Activated CD4-positive, alpha-beta memory T cell treated with anti-CD3 and anti-CD28 coated beads, Interleukin-2, amount 10 ng/mL, durations not matched to agents 7 days and 5 days (primary cell): ENCODE results near the gene LIN7B. TPM values are rescaled to one million over a fixed set of nuclear protein-coding genes. Genes with fewer than 3 reads are reported as not detected.
A peak's percentile ranks its signal among the peaks of the same experiment; 100 is the strongest.
"Not testable (repeated sequence)": the region's sequence is repeated elsewhere in the genome, so short reads cannot be mapped to it uniquely, and the experiment has no call there.

Source experiments
- CTCF ChIA-PET: fragments of 350-600 bp; sonication (Branson Sonifier 250); formaldehyde crosslinking; loops from one replicate; lab custom pipeline; 2021; ENCODE audit warnings: antibody characterized with exemption, inconsistent platforms; lab: Charles Lee
- POLR2A ChIA-PET: fragments of 350-600 bp; sonication (Branson Sonifier 250); formaldehyde crosslinking; loops from one replicate; lab custom pipeline; 2021; ENCODE audit warnings: antibody characterized with exemption; lab: Charles Lee
- DNase-seq: peaks from one replicate; pipeline ENCODE4 v3.0.0-alpha.2; 2020
- H3K27ac Mint-ChIP-seq: one replicate; pipeline ENCODE4 v1.8.0; 2021; ENCODE audit warnings: mild to moderate bottlenecking, mixed read lengths
- H3K27me3 Mint-ChIP-seq: one replicate; pipeline ENCODE4 v1.8.0; 2021; ENCODE audit warnings: mixed read lengths
- H3K36me3 Mint-ChIP-seq: one replicate; pipeline ENCODE4 v1.8.0; 2021; ENCODE audit warnings: low read depth, mixed read lengths
- H3K4me1 Mint-ChIP-seq: one replicate; pipeline ENCODE4 v1.8.0; 2021; ENCODE audit warnings: mixed read lengths
- H3K4me3 Mint-ChIP-seq: one replicate; pipeline ENCODE4 v1.8.0; 2021; ENCODE audit warnings: mild to moderate bottlenecking, mixed read lengths
- H3K9me3 Mint-ChIP-seq: one replicate; pipeline ENCODE4 v1.8.0; 2021; ENCODE audit warnings: mixed read lengths
- total RNA-seq, 2 experiments: library from RNA; stranded (reverse); gene quantifications; one replicate each; pipeline ENCODE4 v1.2.3, GENCODE V29; 2021

LIN7B gene, protein sequence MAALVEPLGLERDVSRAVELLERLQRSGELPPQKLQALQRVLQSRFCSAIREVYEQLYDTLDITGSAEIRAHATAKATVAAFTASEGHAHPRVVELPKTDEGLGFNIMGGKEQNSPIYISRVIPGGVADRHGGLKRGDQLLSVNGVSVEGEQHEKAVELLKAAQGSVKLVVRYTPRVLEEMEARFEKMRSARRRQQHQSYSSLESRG
- 1 to 10 TPM; 4.3 to 4.7 TPM for total RNA-seq

DNA sequence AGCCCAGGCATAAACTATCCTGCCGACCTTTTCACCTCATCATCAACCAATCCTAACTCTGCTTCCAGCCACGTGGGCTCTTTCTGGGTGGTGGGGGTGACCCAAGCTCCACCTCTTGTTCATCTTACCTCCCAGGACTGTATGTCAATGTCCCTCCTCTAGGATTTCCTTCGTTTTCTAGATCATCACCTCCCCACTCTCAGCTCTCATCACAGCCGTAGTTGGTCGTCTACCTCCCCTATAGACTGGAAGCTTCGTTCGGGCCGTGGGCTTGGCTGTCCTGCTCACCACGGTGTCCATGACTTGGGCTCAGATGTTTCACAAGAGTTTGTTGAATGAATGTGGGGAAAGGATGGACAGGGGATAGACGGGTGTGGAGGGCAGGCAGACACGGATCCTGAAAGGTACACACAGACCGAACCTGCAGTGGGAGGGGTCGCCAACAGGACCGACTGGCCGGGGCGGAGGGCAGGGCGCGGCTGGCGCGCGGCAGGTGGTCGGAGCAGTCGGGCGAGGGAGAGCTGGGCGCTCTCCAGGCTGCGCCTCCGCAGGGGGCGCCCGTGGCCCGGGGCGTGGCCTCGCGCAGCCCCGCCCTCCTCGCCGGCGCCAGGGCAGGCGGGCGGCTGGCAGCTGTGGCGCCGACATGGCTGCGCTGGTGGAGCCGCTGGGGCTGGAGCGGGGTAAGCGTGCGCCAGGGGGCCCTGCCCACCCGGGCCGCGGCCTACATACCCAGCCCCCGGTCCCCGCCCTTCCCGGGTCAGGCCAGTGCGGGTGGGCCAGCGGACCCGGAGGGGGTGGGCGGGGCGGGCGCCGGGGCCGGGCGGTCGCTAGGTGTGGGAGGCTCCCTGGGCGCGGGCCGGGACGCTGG is at the start of gene LIN7B:
Gene LIN7B, plus strand, starts transcription at position 609 of the 868 bp plus-strand sequence. Its CDS starts 35 bp downstream, at position 644.
- H3K27me3 Mint-ChIP-seq: no peaks in the 10 kb centered on the region

DNA sequence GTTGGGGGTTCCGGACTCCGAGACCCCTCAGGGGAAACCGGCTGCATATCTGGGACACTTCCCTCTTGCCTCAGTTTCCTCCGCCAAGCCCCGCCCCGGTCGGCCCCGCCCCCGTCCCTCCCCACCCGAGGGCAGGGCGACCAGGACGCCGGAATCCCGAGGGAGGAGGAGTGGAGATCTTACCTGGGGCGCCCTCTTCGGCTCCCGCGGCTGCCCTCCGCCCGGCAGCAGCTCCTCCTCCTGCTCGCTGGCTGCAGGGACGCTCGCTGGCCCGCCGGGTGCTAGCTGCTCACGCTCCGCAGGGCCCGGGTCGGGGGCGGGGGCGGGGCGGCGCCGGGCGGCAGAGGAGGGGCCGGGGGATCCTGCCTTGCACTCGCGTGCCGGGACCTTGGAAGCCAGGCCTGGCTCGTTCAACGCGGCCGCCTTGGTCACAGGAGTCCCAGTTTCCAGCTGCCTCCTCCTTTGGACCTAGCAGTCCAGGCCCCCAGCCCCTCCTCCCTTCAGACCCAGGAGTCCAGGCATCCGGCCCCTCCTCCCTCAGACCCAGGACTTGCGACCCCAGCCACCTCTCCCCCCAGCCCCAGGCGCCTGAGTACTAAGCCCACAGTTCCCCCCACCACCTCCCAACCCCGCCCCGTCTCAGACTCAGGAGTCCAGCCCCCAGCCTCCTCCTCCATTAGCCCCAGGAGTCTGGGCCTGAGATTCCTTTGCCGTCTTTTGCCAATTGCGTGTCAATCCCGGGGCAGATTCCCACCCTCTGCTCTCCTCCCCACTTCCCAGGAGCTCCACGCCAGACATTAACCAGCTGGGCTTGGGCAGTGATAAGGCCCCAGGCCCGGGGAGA is 49.2 kb upstream of the LIN7B start, which contains the start of gene NTF4:
Gene NTF4, minus strand, starts transcription at position 51 of the 844 bp plus-strand sequence. CDS start 2,821 bp downstream, outside the sequence.
- H3K27me3 Mint-ChIP-seq: peaks cover 57% of the 10 kb centered on the region
- POLR2A ChIA-PET: no interaction called here
- H3K27ac Mint-ChIP-seq: no peak within 1 kb of the TSS

More for the DNA sequence above, at the start of gene LIN7B:
- CTCF ChIA-PET: interaction anchor here (0.6 to 2.4 kb wide), 17 partner anchors 8 to 562 kb away, joined by 3 to 30 read pairs (median 5); partner anchors contain the start of genes GYS1, RRAS and RUVBL2
- H3K36me3 Mint-ChIP-seq: peaks cover 6% of the 10 kb centered on the region
- POLR2A ChIA-PET: interaction anchor here (0.9 to 1.9 kb wide), 10 partner anchors 8 to 36 kb away, joined by 3 to 8 read pairs (median 4); no protein-coding TSS in a partner anchor
- H3K27ac Mint-ChIP-seq: no peak within 1 kb of the TSS
- peaks cover 36% of the 10 kb centered on the region for H3K4me1 Mint-ChIP-seq
- no peaks in the 10 kb centered on the region for H3K9me3 Mint-ChIP-seq
- peak; percentile 79 for DNase-seq
- H3K4me3 Mint-ChIP-seq: peak within 1 kb of the TSS; percentile 85

DNA sequence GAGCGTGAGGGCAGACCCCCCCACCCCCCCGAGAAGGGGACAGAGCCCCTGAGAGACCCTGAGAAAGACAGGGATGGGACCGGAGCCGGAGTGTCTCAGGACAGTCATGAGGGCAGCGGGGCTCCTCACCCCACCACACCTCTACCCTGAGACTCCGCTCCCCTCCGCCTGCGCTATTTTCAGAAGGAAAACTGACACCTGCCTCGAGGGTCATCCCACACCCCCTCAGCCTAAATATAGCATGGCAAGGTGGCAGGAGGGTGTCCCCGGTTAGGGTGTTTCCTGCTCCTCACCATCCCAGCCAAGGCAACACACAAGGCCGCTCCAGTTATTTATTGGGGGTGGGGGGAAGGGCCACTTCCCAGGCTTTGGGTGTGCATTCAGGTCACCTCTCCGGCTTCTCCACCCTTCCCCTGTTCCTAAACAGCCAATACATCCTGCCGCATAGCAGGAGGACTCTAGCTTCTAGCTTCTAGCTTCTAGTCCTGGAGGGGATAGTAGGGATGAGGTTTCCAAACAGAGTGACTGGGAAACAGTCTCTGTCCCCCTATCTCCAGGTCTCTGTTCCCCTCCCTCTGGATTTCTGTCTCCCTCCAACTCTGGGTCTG is 48.2 kb upstream of the LIN7B start:
- DNase-seq: no peak
- ChIA-PET POLR2A (no interaction called here), CTCF (no interaction called here)
- no peaks in the 10 kb centered on the region for H3K36me3 Mint-ChIP-seq
- H3K4me1 Mint-ChIP-seq: no peaks in the 10 kb centered on the region
- no peak overlapping the region for H3K27ac Mint-ChIP-seq
- no peaks in the 10 kb centered on the region for H3K9me3 Mint-ChIP-seq
- H3K4me3 Mint-ChIP-seq: no peak overlapping the region
- peaks cover 59% of the 10 kb centered on the region for H3K27me3 Mint-ChIP-seq

More for the DNA sequence above, 49.2 kb upstream of the LIN7B start, which contains the start of gene NTF4:
- CTCF ChIA-PET: interaction anchor here (0.6 kb wide), 1 partner anchor 249 kb away, joined by 4 read pairs; no protein-coding TSS in a partner anchor
- H3K4me3 Mint-ChIP-seq: no peak within 1 kb of the TSS
- no peaks in the 10 kb centered on the region for H3K4me1 Mint-ChIP-seq
- DNase-seq: no peak
- no peaks in the 10 kb centered on the region for H3K36me3 Mint-ChIP-seq
- H3K9me3 Mint-ChIP-seq: no peaks in the 10 kb centered on the region

DNA sequence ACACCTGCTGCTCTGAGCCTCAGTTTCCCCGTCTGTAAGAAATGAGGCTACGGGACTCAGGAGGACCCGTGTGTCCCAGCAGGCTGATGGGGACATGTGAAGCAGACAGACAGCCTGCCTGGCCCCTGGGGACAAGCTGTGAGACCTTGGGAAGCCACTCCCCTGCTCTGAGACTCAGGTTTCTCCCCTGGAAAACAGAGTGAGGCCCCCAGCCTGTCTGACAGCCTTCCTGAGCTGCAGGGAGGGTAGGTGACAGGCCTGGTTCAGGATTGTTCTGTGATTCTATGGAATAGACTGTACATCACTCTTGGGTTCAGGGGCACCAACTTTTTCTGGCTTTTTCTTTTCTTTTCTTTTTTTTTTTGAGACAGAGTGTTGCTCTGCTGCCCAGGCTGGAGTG is 46.6 kb upstream of the LIN7B start:
- Mint-ChIP-seq H3K9me3 (no peaks in the 10 kb centered on the region), H3K27ac (no peak overlapping the region), H3K36me3 (no peaks in the 10 kb centered on the region), H3K4me1 (no peaks in the 10 kb centered on the region), H3K27me3 (peaks cover 62% of the 10 kb centered on the region), H3K4me3 (no peak overlapping the region)
- ChIA-PET CTCF (no interaction called here), POLR2A (no interaction called here)
- DNase-seq: no peak

DNA sequence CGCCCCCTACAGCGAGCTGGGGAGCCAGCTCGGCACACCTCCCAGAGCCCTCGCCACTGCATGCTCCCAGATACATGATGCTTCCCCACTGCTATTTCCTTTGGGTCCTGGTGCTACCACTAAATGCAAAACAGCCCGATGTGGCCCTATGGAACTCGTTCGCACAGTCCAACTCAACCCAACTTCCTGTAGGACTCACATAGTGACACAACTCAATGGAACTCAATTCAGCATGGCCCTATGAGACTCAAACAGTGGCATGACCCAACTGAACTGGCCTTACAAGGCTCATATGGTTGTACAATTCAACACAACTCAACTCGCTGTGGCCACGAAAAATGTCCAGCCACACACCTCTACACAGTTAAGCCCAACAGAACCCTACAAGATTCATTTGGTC is 45.1 kb upstream of the LIN7B start:
- Mint-ChIP-seq H3K4me1 (peaks cover 7% of the 10 kb centered on the region), H3K27ac (no peak overlapping the region), H3K9me3 (no peaks in the 10 kb centered on the region), H3K36me3 (peaks cover 2% of the 10 kb centered on the region), H3K27me3 (peaks cover 76% of the 10 kb centered on the region), H3K4me3 (no peak overlapping the region)
- POLR2A ChIA-PET: no interaction called here
- DNase-seq: no peak
- CTCF ChIA-PET: interaction anchor here (1.6 kb wide), 1 partner anchor 29 kb away, joined by 10 read pairs; no protein-coding TSS in a partner anchor

DNA sequence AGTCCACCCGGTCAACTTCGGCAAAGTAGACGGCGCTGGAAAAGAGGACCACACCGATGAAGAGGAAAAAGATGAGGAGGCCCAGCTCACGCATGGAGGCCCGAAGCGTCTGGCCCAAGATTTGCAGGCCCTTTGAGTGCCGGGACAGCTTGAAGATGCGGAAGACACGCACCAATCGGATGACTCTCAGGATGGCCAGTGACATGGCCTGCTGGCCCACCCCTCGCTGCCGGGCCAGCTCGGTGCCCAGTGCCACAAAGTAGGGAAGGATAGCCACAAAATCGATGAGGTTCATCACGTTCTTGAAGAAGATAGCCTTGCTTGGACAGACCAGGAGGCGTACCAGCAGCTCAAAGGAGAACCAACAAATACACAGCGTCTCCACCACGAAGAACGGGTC is 43.8 kb upstream of the LIN7B start:
- no peak overlapping the region for H3K4me3 Mint-ChIP-seq
- H3K27ac Mint-ChIP-seq: no peak overlapping the region
- peaks cover 68% of the 10 kb centered on the region for H3K27me3 Mint-ChIP-seq
- H3K4me1 Mint-ChIP-seq: peaks cover 7% of the 10 kb centered on the region
- POLR2A ChIA-PET: interaction anchor here (1.5 kb wide), 1 partner anchor 12 kb away, joined by 3 read pairs; no protein-coding TSS in a partner anchor
- DNase-seq: no peak
- peaks cover 2% of the 10 kb centered on the region for H3K36me3 Mint-ChIP-seq
- H3K9me3 Mint-ChIP-seq: no peaks in the 10 kb centered on the region
- CTCF ChIA-PET: interaction anchor here (1.6 kb wide), 1 partner anchor 28 kb away, joined by 10 read pairs; no protein-coding TSS in a partner anchor

DNA sequence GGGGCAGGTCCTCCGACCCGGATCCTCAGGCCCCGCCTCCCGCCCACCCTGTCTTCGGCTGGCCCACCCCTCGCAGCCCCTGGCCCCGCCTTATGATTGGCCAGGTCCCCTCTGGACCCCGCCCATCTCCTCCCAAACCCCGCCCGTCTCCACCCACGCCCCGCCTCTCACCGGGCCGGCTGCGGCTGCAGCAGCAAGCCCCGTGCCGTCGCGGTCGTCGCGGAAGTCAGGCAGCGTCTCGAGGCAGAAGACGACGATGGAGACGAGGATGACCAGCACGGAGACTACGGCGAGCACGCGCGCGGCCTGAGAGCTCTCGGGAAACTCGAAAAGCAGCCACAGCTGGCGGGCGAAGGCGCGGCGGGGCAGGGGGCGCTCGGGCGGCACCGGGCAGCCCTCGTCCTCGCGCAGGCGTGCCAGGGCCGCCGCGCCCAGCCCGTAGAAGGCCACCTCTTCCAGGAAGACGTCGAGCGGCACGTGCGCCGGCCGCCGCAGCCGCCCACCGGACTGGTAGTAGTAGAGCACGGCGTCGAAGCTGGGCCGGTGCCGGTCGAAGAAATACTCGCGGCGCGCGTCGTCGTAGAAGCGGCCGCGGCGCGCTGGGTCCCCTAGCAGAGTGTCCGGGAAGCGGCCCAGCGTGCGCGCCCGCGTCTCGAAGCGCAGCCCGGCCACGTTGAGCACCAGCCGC is 42.2 kb upstream of the LIN7B start:
- H3K9me3 Mint-ChIP-seq: no peaks in the 10 kb centered on the region
- peaks cover 2% of the 10 kb centered on the region for H3K36me3 Mint-ChIP-seq
- H3K27me3 Mint-ChIP-seq: peaks cover 53% of the 10 kb centered on the region
- peaks cover 7% of the 10 kb centered on the region for H3K4me1 Mint-ChIP-seq
- H3K27ac Mint-ChIP-seq: no peak overlapping the region
- ChIA-PET POLR2A (no interaction called here), CTCF (interaction anchor here (1.2 kb wide), 1 partner anchor 34 kb away, joined by 3 read pairs; no protein-coding TSS in a partner anchor)
- DNase-seq: no peak
- H3K4me3 Mint-ChIP-seq: no peak overlapping the region

DNA sequence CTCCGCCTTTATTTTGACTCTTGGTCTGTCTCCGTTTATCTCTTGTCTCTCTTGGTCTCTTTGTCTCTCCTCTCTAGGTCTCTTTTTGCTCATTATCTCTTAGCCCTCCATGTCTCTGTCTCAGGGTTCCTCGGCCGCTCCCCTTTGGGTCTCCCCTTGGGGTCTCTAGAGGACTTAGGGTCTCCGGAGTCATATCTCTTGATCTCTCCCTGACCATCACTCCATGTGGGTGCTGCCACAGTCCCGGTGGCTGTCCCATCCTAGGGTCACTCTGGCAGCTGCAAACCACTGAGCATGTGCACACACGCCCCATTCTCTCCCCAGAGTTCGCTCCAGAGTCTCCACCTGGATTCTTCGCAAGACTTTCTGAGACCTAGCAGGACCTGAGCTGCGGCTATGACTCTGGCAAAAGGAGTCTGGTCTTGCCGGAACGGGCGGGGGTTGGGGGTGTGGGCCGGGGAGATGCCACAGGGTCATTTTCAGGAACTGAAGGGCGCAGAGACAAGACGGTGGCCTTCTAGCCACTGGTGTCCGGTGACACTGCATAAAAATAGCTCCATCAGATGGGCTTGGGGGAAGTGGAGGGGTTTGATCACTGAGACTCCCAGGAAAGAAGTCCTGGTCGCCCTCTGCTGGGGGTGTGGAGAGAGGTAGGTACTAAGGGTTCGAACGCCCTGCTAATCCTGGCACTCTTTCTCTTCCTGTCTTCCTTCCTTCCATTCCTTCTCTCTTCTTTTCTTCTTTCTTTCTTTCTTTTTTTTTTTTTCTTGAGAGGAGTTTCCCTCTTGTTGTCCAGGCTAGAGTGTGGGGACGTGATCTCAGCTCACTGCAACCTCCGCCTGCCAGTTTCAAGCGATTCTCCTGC is 40.4 kb upstream of the LIN7B start:
- ChIA-PET POLR2A (no interaction called here), CTCF (interaction anchor here (0.6 to 1.1 kb wide), 3 partner anchors 74 to 80 kb away, joined by 3 to 5 read pairs (median 3); partner anchors contain the start of genes GYS1 and RUVBL2)
- peaks cover 2% of the 10 kb centered on the region for H3K36me3 Mint-ChIP-seq
- peaks cover 7% of the 10 kb centered on the region for H3K4me1 Mint-ChIP-seq
- H3K27me3 Mint-ChIP-seq: peaks cover 43% of the 10 kb centered on the region
- peak overlapping the region; percentile 12 for H3K27ac Mint-ChIP-seq
- no peak overlapping the region for H3K4me3 Mint-ChIP-seq
- DNase-seq: no peak
- H3K9me3 Mint-ChIP-seq: no peaks in the 10 kb centered on the region

DNA sequence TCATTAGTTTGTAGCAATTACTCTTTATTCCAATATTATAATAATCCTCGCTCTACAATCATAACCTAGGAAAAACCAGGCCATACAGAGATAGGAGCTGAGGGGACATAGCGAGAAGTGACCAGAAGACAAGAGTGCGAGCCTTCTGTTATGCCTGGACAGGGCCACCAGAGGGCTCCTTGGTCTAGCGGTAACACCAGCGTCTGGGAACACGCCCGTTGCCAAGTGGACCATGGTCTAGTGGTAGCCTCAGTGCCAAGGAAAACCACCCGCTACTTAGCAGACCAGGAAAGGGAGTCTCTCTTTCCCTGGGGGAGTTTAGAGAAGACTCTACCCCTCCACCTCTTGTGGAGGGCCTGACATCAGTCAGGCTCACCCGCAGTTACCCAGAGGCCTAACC is 39.3 kb upstream of the LIN7B start:
- H3K27ac Mint-ChIP-seq, POLR2A ChIA-PET, H3K36me3 Mint-ChIP-seq, H3K4me1 Mint-ChIP-seq, H3K9me3 Mint-ChIP-seq, H3K4me3 Mint-ChIP-seq: not testable (repeated sequence)
- peaks cover 33% of the 10 kb centered on the region for H3K27me3 Mint-ChIP-seq
- DNase-seq: peak; percentile 33
- CTCF ChIA-PET: interaction anchor here (1.1 to 1.3 kb wide), 2 partner anchors 75 to 124 kb away, joined by 4 to 5 read pairs; no protein-coding TSS in a partner anchor

DNA sequence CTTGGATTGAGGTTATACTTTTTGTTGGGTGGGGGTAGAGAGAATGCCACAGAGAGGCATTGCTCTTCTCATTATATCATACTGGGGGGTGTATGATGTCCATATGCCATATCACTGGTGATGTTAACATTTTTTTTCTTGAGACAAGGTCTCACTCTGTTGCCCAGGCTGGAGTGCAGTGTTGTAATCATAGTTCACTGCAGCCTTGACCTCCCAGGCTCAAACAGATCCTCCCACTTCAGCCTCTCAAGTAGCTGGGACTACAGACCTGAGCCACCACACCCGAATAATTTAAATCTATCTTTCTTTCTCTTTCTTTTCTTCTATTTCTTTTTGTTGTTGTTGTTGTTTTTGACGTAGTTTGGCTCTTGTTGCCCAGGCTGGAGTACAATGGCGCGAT is 33.8 kb upstream of the LIN7B start:
- H3K27me3 Mint-ChIP-seq: peaks cover 2% of the 10 kb centered on the region
- no peak for DNase-seq
- CTCF ChIA-PET: no interaction called here
- no peak overlapping the region for H3K4me3 Mint-ChIP-seq
- H3K27ac Mint-ChIP-seq: no peak overlapping the region
- peaks cover 11% of the 10 kb centered on the region for H3K4me1 Mint-ChIP-seq
- POLR2A ChIA-PET: no interaction called here
- H3K9me3 Mint-ChIP-seq: no peaks in the 10 kb centered on the region
- H3K36me3 Mint-ChIP-seq: peaks cover 3% of the 10 kb centered on the region

DNA sequence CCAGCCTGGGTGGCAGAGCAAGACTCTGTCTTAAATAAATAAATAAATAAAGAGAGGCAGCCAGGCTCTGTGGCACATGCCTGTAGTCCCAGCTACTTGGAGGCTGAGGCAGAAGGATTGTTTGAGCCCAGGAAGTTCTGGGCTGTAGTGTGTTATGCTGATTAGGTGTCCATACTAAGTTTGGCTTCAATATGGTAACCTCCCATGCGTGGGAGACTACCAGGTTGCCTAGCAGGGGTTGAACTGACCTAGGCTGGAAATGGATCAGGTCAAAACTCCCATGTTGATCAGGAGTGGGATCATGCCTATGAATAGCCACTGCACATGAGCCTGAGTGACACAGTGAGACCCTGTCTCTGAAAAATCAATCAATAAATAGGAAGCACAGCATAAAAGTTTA is 32.9 kb upstream of the LIN7B start:
- Mint-ChIP-seq H3K36me3 (peaks cover 8% of the 10 kb centered on the region), H3K27me3 (peaks cover 2% of the 10 kb centered on the region), H3K4me1 (peaks cover 15% of the 10 kb centered on the region), H3K9me3 (no peaks in the 10 kb centered on the region), H3K4me3 (no peak overlapping the region), H3K27ac (no peak overlapping the region)
- CTCF ChIA-PET: interaction anchor here (1.4 kb wide), 1 partner anchor 88 kb away, joined by 3 read pairs; the partner anchor contains the start of gene RUVBL2
- POLR2A ChIA-PET: no interaction called here
- DNase-seq: no peak
